Middle frontal gyrus (tissue), 1 donor: ENCODE results near the gene FMNL3.
A peak's percentile ranks its signal among the peaks of the same experiment; 100 is the strongest.

ENCODE experiments used
- DNase-seq: peaks from one replicate; pipeline ENCODE4 v3.0.0-alpha.2; 2015; ENCODE audit warnings: low spot score; ENCODE audit errors: extremely low spot score

Gene FMNL3

GRCh38 chr12:49680075-49680474 lies 27.1 kb downstream of the FMNL3 start:
- no peak for DNase-seq

GRCh38 chr12:49678711-49679110 lies 28.5 kb downstream of the FMNL3 start:
- DNase-seq, result no peak

GRCh38 chr12:49675137-49675536 lies 32.1 kb downstream of the FMNL3 start:
- DNase-seq, result no peak

GRCh38 chr12:49674318-49674981 lies 32.8 kb downstream of the FMNL3 start:
- no peak for DNase-seq

GRCh38 chr12:49673446-49674317 lies 33.5 kb downstream of the FMNL3 start:
- peak; percentile 88 for DNase-seq

GRCh38 chr12:49672301-49673217 lies 34.6 kb downstream of the FMNL3 start:
- DNase-seq, result peak; percentile 18

- no peak for DNase-seq
Observed at GRCh38 chr12:49671031-49671765, 36.0 kb downstream of the FMNL3 start.

GRCh38 chr12:49669796-49670195 lies 37.4 kb downstream of the FMNL3 start:
- DNase-seq, result no peak

- DNase-seq, result no peak
Observed at GRCh38 chr12:49667325-49668090, 39.7 kb downstream of the FMNL3 start.

GRCh38 chr12:49666176-49666575 lies 41.0 kb downstream of the FMNL3 start:
- DNase-seq, result no peak

GRCh38 chr12:49665384-49665783 lies 41.8 kb downstream of the FMNL3 start:
- no peak for DNase-seq

GRCh38 chr12:49664591-49665239 lies 42.5 kb downstream of the FMNL3 start:
- no peak for DNase-seq

GRCh38 chr12:49664167-49664566 lies 43.0 kb downstream of the FMNL3 start:
- no peak for DNase-seq

GRCh38 chr12:49662998-49663843 lies 44.0 kb downstream of the FMNL3 start:
- no peak for DNase-seq

- DNase-seq, result no peak
Observed at GRCh38 chr12:49661746-49662145, 45.5 kb downstream of the FMNL3 start.

- no peak for DNase-seq
Observed at GRCh38 chr12:49661191-49661590, 46.0 kb downstream of the FMNL3 start.

GRCh38 chr12:49659753-49660152 lies 47.5 kb downstream of the FMNL3 start:
- DNase-seq, result no peak

GRCh38 chr12:49658276-49658675 lies 48.9 kb downstream of the FMNL3 start:
- DNase-seq, result no peak
